Transverse colon (tissue), 4 donors: ENCODE data around the gene ATG13.

Experiments
- POLR2AphosphoS5 ChIP-seq, 3 donors: sonication (generic); formaldehyde crosslinking; IDR thresholded peaks; one replicate each; pipeline ENCODE4 v1.6.1; 2016; ENCODE audit warnings: antibody characterized with exemption in 3 of 3
- TF ChIP-seq, protein P1 (sequence below), 5 experiments: fragments of 200-600 bp in 3 of 5; fragments of 450-650 bp in 2 of 5; sonication (generic) in 3 of 5; IDR thresholded peaks; 1 replicate in 2 of 5; 2 replicates in 3 of 5; pipeline ENCODE4 v1.5.1; 2016 to 2017; ENCODE audit warnings: antibody characterized with exemption in 5 of 5, inconsistent platforms in 3 of 5, mild to moderate bottlenecking in 2 of 5, moderate library complexity in 1 of 5

DNA sequence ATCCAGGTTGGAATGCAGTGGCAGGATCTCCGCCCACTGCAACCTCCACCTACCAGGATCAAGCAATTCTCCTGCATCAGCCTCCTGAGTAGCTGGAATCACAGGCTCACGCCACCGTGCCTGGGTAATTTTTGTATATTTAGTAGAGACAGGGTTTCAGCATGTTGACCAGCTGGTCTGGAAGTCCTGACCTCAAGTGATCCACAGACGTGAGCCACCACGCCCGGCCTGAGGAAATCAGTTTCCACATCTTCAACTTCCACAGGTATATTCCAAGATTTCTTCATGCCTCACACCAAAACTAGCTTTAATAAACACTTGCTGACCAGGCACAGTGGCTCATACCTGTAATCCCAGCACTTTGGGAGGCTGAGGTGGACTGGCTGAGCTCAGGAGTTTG is 8.0 kb upstream of the ATG13 start:
- TF ChIP-seq, protein P1, sequence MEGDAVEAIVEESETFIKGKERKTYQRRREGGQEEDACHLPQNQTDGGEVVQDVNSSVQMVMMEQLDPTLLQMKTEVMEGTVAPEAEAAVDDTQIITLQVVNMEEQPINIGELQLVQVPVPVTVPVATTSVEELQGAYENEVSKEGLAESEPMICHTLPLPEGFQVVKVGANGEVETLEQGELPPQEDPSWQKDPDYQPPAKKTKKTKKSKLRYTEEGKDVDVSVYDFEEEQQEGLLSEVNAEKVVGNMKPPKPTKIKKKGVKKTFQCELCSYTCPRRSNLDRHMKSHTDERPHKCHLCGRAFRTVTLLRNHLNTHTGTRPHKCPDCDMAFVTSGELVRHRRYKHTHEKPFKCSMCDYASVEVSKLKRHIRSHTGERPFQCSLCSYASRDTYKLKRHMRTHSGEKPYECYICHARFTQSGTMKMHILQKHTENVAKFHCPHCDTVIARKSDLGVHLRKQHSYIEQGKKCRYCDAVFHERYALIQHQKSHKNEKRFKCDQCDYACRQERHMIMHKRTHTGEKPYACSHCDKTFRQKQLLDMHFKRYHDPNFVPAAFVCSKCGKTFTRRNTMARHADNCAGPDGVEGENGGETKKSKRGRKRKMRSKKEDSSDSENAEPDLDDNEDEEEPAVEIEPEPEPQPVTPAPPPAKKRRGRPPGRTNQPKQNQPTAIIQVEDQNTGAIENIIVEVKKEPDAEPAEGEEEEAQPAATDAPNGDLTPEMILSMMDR (IDR thresholded peaks at IDR 0.05) = no peak
- no peak for TF ChIP-seq POLR2AphosphoS5 (IDR thresholded peaks at IDR 0.05)
